K562 (cell line): ENCODE measurements around the gene PRC1. TPM values are rescaled to one million over a fixed set of nuclear protein-coding genes. Genes with fewer than 3 reads are reported as not detected.
A peak's percentile ranks its signal among the peaks of the same experiment; 100 is the strongest.

ENCODE experiments used
- ATAC-seq: fragments of 200-7000 bp; cut with Tn5 transposase; 3 replicates; pipeline ENCODE4 v1.9.1; 2020; ENCODE audit warnings: moderate library complexity
- BruUV-seq: library from RNA; stranded (reverse); fragments of 400-500 nt; replicated peaks from 2 replicates; lab custom pipeline; 2021; lab: Mats Ljungman, UMichigan
- CTCF ChIA-PET: fragments of 300-600 bp; formaldehyde crosslinking; extraction: SDS; loops from one replicate; lab custom pipeline; 2021; ENCODE audit warnings: low intra/inter-chr PET ratio; lab: Yijun Ruan, JAX
- POLR2A ChIA-PET: fragments of 300-600, 350-650 bp; sonication (Branson Sonifier 250); formaldehyde crosslinking; extraction: SDS; loops from one replicate; lab custom pipeline; 2021; ENCODE audit warnings: antibody characterized with exemption, inconsistent platforms; lab: Yijun Ruan, JAX
- DNase-seq, 4 experiments: peaks; one replicate each; pipeline versions ENCODE4 v3.0.0 to v3.0.0-alpha.2; 2011 to 2018; ENCODE audit warnings: low spot score in 3 of 4, mixed read lengths in 3 of 4; ENCODE audit errors: extremely low read depth in 1 of 4
- FAIRE-seq: peaks from 2 replicates; lab custom pipeline; 2011; peaks lifted over from hg19 to GRCh38; lab: Jason Lieb, UNC
- H2AFZ ChIP-seq: 2 replicates; pipeline ENCODE4 v1.6.0; 2011; ENCODE audit warnings: low read depth, low read length, control low read depth, inconsistent platforms
- H3K27ac ChIP-seq: fragments of 200-600 bp; 3 replicates; pipeline ENCODE4 v1.8.0; 2011; ENCODE audit warnings: low read depth, mild to moderate bottlenecking, control low read depth, inconsistent platforms, low read length, moderate library complexity, mixed read lengths; ENCODE audit errors: extremely low read depth
- H3K27me3 ChIP-seq, 2 experiments: fragments of 300-600 bp in 1 of 2; 2 replicates in 1 of 2; 3 replicates in 1 of 2; pipeline versions ENCODE4 v1.6.0 to v1.8.0; 2011; ENCODE audit warnings: inconsistent platforms in 2 of 2, low read length in 2 of 2, mild to moderate bottlenecking in 1 of 2, mixed read lengths in 1 of 2, moderate library complexity in 1 of 2; ENCODE audit not compliant: control insufficient read depth in 2 of 2, insufficient read depth in 2 of 2
- H3K36me3 ChIP-seq: fragments of 300-600 bp; 3 replicates; pipeline ENCODE4 v1.8.0; 2011; ENCODE audit warnings: mild to moderate bottlenecking, low read length, inconsistent platforms; ENCODE audit not compliant: control insufficient read depth, insufficient read depth
- H3K4me1 ChIP-seq, 2 experiments: fragments of 200-600 bp in 1 of 2; replicated peaks in 1 of 2; 2 replicates in 1 of 2; 3 replicates in 1 of 2; pipeline versions ENCODE4 v1.5.1 to v1.8.0; 2011; ENCODE audit warnings: inconsistent platforms in 2 of 2, low read length in 2 of 2, mild to moderate bottlenecking in 1 of 2, mixed read lengths in 1 of 2, moderate library complexity in 1 of 2; ENCODE audit not compliant: control insufficient read depth in 2 of 2, insufficient read depth in 2 of 2
- H3K4me2 ChIP-seq: 2 replicates; pipeline ENCODE4 v1.6.1; 2011; ENCODE audit warnings: low read length, control low read depth, inconsistent platforms, mixed read lengths; ENCODE audit not compliant: insufficient read depth
- H3K4me3 ChIP-seq: fragments of 200-600 bp; sonication (generic), shearing (Covaris generic); 2 replicates; pipeline ENCODE4 v1.5.1; 2016; ENCODE audit warnings: control low read depth, inconsistent platforms
- H3K79me2 ChIP-seq: fragments of 200-600 bp; 3 replicates; pipeline ENCODE4 v1.8.0; 2011; ENCODE audit warnings: low read length, inconsistent platforms; ENCODE audit not compliant: control insufficient read depth, insufficient read depth
- H3K9ac ChIP-seq, 2 experiments: 2 replicates each; pipeline versions ENCODE4 v1.6.0 to v1.6.1; 2011; ENCODE audit warnings: low read depth in 2 of 2, low read length in 2 of 2, control low read depth in 1 of 2, inconsistent platforms in 1 of 2, mild to moderate bottlenecking in 1 of 2, mixed read lengths in 1 of 2; ENCODE audit not compliant: insufficient read depth in 1 of 2
- H3K9me1 ChIP-seq: one replicate; pipeline ENCODE4 v1.6.0; 2011; ENCODE audit warnings: inconsistent platforms, mild to moderate bottlenecking, low read length, moderate library complexity; ENCODE audit not compliant: control insufficient read depth, insufficient read depth
- H3K9me3 ChIP-seq: replicated peaks from 2 replicates; pipeline ENCODE4 v1.5.1; 2011; ENCODE audit warnings: low read depth, low read length, inconsistent platforms; ENCODE audit not compliant: control insufficient read depth, insufficient read depth
- H4K20me1 ChIP-seq: replicated peaks from 2 replicates; pipeline ENCODE4 v1.6.1; 2011; ENCODE audit warnings: low read length, inconsistent platforms, mixed read lengths; ENCODE audit not compliant: control insufficient read depth, insufficient read depth
- BACH1 ChIP-seq: fragments of 200-800 bp; sonication (Bioruptor generic); IDR thresholded peaks from 2 replicates; pipeline ENCODE4 v1.6.1; 2016; ENCODE audit warnings: missing genetic modification characterization, missing compliant biosample characterization
- E2F3 ChIP-seq: fragments of 250-450 bp; sonication (Bioruptor Pico); IDR thresholded peaks from 2 replicates; pipeline ENCODE4 v1.4.0; 2020; ENCODE audit warnings: mild to moderate bottlenecking
- EWSR1 ChIP-seq: fragments of 450-650 bp; IDR thresholded peaks from 2 replicates; pipeline ENCODE4 v1.6.1; 2018; ENCODE audit warnings: borderline replicate concordance, mild to moderate bottlenecking, low read depth, moderate library complexity; ENCODE audit not compliant: partially characterized antibody
- KLF16 ChIP-seq: IDR thresholded peaks from 2 replicates; pipeline ENCODE4 v1.6.1; 2016; ENCODE audit warnings: antibody characterized with exemption
- RBFOX2 ChIP-seq: fragments of 200-400 bp; formaldehyde crosslinking; IDR thresholded peaks from 2 replicates; pipeline ENCODE4 v1.6.1; 2017; ENCODE audit warnings: low read depth, mild to moderate bottlenecking, low read length, moderate library complexity
- RBM22 ChIP-seq: fragments of 200-400 bp; formaldehyde crosslinking; IDR thresholded peaks from 2 replicates; pipeline ENCODE4 v1.6.1; 2018; ENCODE audit warnings: low read length, low read depth; ENCODE audit not compliant: poor library complexity, severe bottlenecking
- SMARCB1 ChIP-seq: IDR thresholded peaks from 2 replicates; pipeline ENCODE4 v1.6.1; 2011; ENCODE audit warnings: improper control_type of control experiment, low read depth; ENCODE audit not compliant: insufficient read length
- TRIM24 ChIP-seq, 2 experiments: fragments of 450-650 bp; IDR thresholded peaks; 2 replicates each; pipeline ENCODE4 v1.6.1; 2016
- ZBTB1 ChIP-seq: sonication (generic); formaldehyde crosslinking; IDR thresholded peaks from 2 replicates; pipeline ENCODE4 v1.8.1; 2023; ENCODE audit warnings: missing genetic modification reagents, low read depth, mild to moderate bottlenecking, borderline replicate concordance
- ZHX1 ChIP-seq: fragments of 150-350 bp; conservative IDR thresholded peaks from 2 replicates; pipeline ENCODE4 v1.6.1; 2014; ENCODE audit warnings: low read length
- ZNF785 ChIP-seq: fragments of 250-450 bp; sonication (Bioruptor Pico); IDR thresholded peaks from 2 replicates; pipeline ENCODE4 v1.4.0; 2020; ENCODE audit warnings: mild to moderate bottlenecking
- WGBS: fragments of 100-300 bp; shearing (Covaris generic); methylation state at CpG from one replicate; pipeline ENCODE4 v1.1.6; 2016; ENCODE audit warnings: low coverage, mixed read lengths; ENCODE audit not compliant: insufficient coverage; ENCODE audit errors: missing lambda C conversion rate; 5-methylcytosine and 5-hydroxymethylcytosine counted together
- in situ Hi-C: fragments of 300-500 bp; cut with MboI; formaldehyde crosslinking; loops from 4 replicates; pipeline ENCODE4 v1.15.0; 2018; ENCODE audit warnings: inconsistent platforms, mixed read lengths
- intact Hi-C: fragments of 100-400 bp; cut with micrococcal nuclease; formaldehyde crosslinking; loops from 2 replicates; pipeline ENCODE4 v1.14.2; 2022
- polyA plus RNA-seq, 8 experiments: library from polyadenylated mRNA; depleted of rRNA in 4 of 8; stranded (reverse) in 5 of 8; unstranded in 3 of 8; fragments of >200 nt; fragmentation: Nextera tagmentation in 2 of 8; fragmentation: Illumina TruSeq in 1 of 8; extraction: Ambion mirVana in 2 of 8; extraction: Trizol in 1 of 8; gene quantifications; 2 replicates each; pipeline versions ENCODE4 v1.2.1 to v1.2.3, GENCODE V29; 2011 to 2014; ENCODE audit warnings: inconsistent platforms in 1 of 8, missing spikeins in 1 of 8
- total RNA-seq, 7 experiments: library from RNA; depleted of rRNA in 6 of 7; stranded (reverse); fragments of >200 nt in 6 of 7; fragmentation: Illumina TruSeq in 2 of 7; extraction: Trizol in 2 of 7; gene quantifications; 2 replicates each; pipeline versions ENCODE4 v1.2.1 to v1.2.3, GENCODE V29; 2011 to 2021; ENCODE audit warnings: low replicate concordance in 1 of 7
- TF ChIP-seq, protein P1 (sequence below): fragments of 450-650 bp; IDR thresholded peaks from 2 replicates; pipeline ENCODE4 v1.6.1; 2017; ENCODE audit warnings: antibody characterized with exemption, mild to moderate bottlenecking
- TF ChIP-seq, protein P2 (sequence below), 2 experiments: fragments of 450-650 bp in 1 of 2; sonication (generic) in 1 of 2; formaldehyde crosslinking in 1 of 2; IDR thresholded peaks in 1 of 2; conservative IDR thresholded peaks in 1 of 2; 2 replicates each; pipeline versions ENCODE4 v1.6.1 to v1.8.1; 2016 to 2023; ENCODE audit warnings: mild to moderate bottlenecking in 2 of 2, moderate library complexity in 2 of 2, inconsistent platforms in 1 of 2, missing genetic modification reagents in 1 of 2

Gene PRC1
- total and polyA plus RNA-seq, 9 of the 15 experiments (the other 6 are each of a cell fraction or from before 2014, with no cell fraction given), result 156 to 391 (median 240) TPM

- peak overlapping the region; percentile 66 for H3K4me3 ChIP-seq
- H3K36me3 ChIP-seq, result peaks cover 17% of the 10 kb centered on the region
- peaks cover 57% of the 10 kb centered on the region for H3K79me2 ChIP-seq
- in situ Hi-C loops, result no loop called here
- no peaks in the 10 kb centered on the region for H3K9me1 ChIP-seq
- H2AFZ ChIP-seq, result peak overlapping the region; percentile 91
- ChIA-PET POLR2A (interaction anchor here (0.6 to 6.7 kb wide), 17 partner anchors 10 to 628 kb away, joined by 3 to 70 read pairs (median 4); partner anchors contain the start of genes MAN2A2 and RCCD1), CTCF (interaction anchor here (1.1 to 2.2 kb wide), 4 partner anchors 31 to 612 kb away, joined by 3 to 8 read pairs (median 4); no protein-coding TSS in a partner anchor)
- H3K4me2 ChIP-seq, result peak overlapping the region; percentile 99
- no peaks in the 10 kb centered on the region for H4K20me1 ChIP-seq
- ATAC-seq (no peak), FAIRE-seq (no peak), DNase-seq (no peak)
- peaks cover 44 to 69% of the 10 kb centered on the region in 2 experiments for H3K4me1 ChIP-seq
- peak overlapping the region; percentile 85 to 96 for H3K9ac ChIP-seq
- peak overlapping the region; percentile 92; the same call in 2 of the 3 replicates for H3K27ac ChIP-seq
- no TSS peak for BruUV-seq
- 13% methylated on average over 5 of the region's 5 CpGs for WGBS
- no peaks in the 10 kb centered on the region for H3K27me3 ChIP-seq
- intact Hi-C loops, result loop anchor here (5.0 to 10.0 kb wide), 6 partner anchors 100 to 638 kb away; no protein-coding TSS in a partner anchor
- no peaks in the 10 kb centered on the region for H3K9me3 ChIP-seq
- TF ChIP-seq ZNF785 (CRISPR knock-in tag) (no peak), ZBTB1 (no peak), ZHX1 (no peak), BACH1 (no peak), KLF16 (no peak), TRIM24 (IDR thresholded peaks at IDR 0.05) (no peak), RBM22 (peak; percentile 11), EWSR1 (no peak), SMARCB1 (no peak), E2F3 (CRISPR knock-in tag) (no peak), RBFOX2 (no peak)
- TF ChIP-seq, protein P1, sequence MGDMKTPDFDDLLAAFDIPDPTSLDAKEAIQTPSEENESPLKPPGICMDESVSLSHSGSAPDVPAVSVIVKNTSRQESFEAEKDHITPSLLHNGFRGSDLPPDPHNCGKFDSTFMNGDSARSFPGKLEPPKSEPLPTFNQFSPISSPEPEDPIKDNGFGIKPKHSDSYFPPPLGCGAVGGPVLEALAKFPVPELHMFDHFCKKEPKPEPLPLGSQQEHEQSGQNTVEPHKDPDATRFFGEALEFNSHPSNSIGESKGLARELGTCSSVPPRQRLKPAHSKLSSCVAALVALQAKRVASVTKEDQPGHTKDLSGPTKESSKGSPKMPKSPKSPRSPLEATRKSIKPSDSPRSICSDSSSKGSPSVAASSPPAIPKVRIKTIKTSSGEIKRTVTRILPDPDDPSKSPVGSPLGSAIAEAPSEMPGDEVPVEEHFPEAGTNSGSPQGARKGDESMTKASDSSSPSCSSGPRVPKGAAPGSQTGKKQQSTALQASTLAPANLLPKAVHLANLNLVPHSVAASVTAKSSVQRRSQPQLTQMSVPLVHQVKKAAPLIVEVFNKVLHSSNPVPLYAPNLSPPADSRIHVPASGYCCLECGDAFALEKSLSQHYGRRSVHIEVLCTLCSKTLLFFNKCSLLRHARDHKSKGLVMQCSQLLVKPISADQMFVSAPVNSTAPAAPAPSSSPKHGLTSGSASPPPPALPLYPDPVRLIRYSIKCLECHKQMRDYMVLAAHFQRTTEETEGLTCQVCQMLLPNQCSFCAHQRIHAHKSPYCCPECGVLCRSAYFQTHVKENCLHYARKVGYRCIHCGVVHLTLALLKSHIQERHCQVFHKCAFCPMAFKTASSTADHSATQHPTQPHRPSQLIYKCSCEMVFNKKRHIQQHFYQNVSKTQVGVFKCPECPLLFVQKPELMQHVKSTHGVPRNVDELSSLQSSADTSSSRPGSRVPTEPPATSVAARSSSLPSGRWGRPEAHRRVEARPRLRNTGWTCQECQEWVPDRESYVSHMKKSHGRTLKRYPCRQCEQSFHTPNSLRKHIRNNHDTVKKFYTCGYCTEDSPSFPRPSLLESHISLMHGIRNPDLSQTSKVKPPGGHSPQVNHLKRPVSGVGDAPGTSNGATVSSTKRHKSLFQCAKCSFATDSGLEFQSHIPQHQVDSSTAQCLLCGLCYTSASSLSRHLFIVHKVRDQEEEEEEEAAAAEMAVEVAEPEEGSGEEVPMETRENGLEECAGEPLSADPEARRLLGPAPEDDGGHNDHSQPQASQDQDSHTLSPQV, result no peak; the same call in 1 of the 2 replicates
- TF ChIP-seq, protein P2, sequence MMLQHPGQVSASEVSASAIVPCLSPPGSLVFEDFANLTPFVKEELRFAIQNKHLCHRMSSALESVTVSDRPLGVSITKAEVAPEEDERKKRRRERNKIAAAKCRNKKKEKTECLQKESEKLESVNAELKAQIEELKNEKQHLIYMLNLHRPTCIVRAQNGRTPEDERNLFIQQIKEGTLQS (IDR thresholded peaks at IDR 0.05), result no peak
- TF ChIP-seq, protein P2 (CRISPR knock-in tag; conservative IDR thresholded peaks at IDR 0.05), result no peak
These were observed 61.7 kb downstream of the PRC1 start for GRCh38 chr15:90932660-90932991.
